IMR-90 (cell line): ENCODE measurements around the gene INPP5E. TPM values are rescaled to one million over a fixed set of nuclear protein-coding genes. Genes with fewer than 3 reads are reported as not detected.

Experiments
- ATAC-seq: fragments of 200-7000 bp; cut with Tn5 transposase; 2 replicates; pipeline ENCODE4 v1.9.1; 2020; ENCODE audit warnings: low read depth, mild to moderate bottlenecking, moderate library complexity
- BruUV-seq: library from RNA; stranded (reverse); fragments of 400-500 nt; replicated peaks from 2 replicates; lab custom pipeline; 2021; lab: Mats Ljungman, UMichigan
- CTCF ChIA-PET: fragments of 300-600 bp; formaldehyde crosslinking; extraction: SDS; loops from one replicate; lab custom pipeline; 2021; ENCODE audit warnings: antibody characterized with exemption; lab: Yijun Ruan, JAX
- POLR2A ChIA-PET: fragments of 300-600 bp; sonication (Branson Sonifier 250); formaldehyde crosslinking; loops from one replicate; lab custom pipeline; 2022; ENCODE audit warnings: antibody characterized with exemption; ENCODE audit not compliant: unreplicated experiment; lab: Charles Lee
- DNase-seq: peaks from one replicate; pipeline ENCODE4 v3.0.0; 2013
- H2AFZ ChIP-seq: replicated peaks from 2 replicates; pipeline ENCODE3; 2013; ENCODE audit warnings: low read length, mild to moderate bottlenecking; ENCODE audit not compliant: poor library complexity
- H2AK5ac ChIP-seq: 2 replicates; pipeline ENCODE4 v1.6.1; 2013; ENCODE audit warnings: low read depth, low read length, inconsistent platforms
- H2AK9ac ChIP-seq: replicated peaks from 2 replicates; pipeline ENCODE3; 2013; ENCODE audit warnings: mild to moderate bottlenecking, low read depth, low read length, moderate library complexity; ENCODE audit not compliant: poor library complexity
- H2BK120ac ChIP-seq: 2 replicates; pipeline ENCODE4 v1.6.1; 2013; ENCODE audit warnings: low read depth, low read length, inconsistent platforms
- H2BK15ac ChIP-seq: 3 replicates; pipeline ENCODE4 v1.6.1; 2013; ENCODE audit warnings: low read depth, low read length, inconsistent platforms
- H2BK20ac ChIP-seq: 2 replicates; pipeline ENCODE4 v1.6.1; 2013; ENCODE audit warnings: low read depth, mild to moderate bottlenecking, inconsistent platforms, low read length, moderate library complexity
- H2BK5ac ChIP-seq: 2 replicates; pipeline ENCODE4 v1.6.1; 2013; ENCODE audit warnings: mild to moderate bottlenecking, low read depth, low read length, inconsistent platforms; ENCODE audit not compliant: poor library complexity, severe bottlenecking
- H3K14ac ChIP-seq: replicated peaks from 2 replicates; pipeline ENCODE4 v1.6.1; 2013; ENCODE audit warnings: low read depth, low read length, inconsistent platforms
- H3K18ac ChIP-seq: 2 replicates; pipeline ENCODE4 v1.6.1; 2013; ENCODE audit warnings: low read depth, low read length, control low read depth
- H3K23ac ChIP-seq: 2 replicates; pipeline ENCODE4 v1.6.1; 2013; ENCODE audit warnings: low read depth, low read length, inconsistent platforms
- H3K27ac ChIP-seq: 2 replicates; pipeline ENCODE4 v1.5.1; 2013; ENCODE audit warnings: mild to moderate bottlenecking, control low read depth, low read length; ENCODE audit not compliant: insufficient read depth
- H3K27me3 ChIP-seq: 2 replicates; pipeline ENCODE4 v1.6.1; 2013; ENCODE audit warnings: low read length; ENCODE audit not compliant: control insufficient read depth, insufficient read depth
- H3K36me3 ChIP-seq: 2 replicates; pipeline ENCODE4 v1.6.1; 2013; ENCODE audit warnings: low read length, mixed read lengths; ENCODE audit not compliant: control insufficient read depth, insufficient read depth
- H3K4ac ChIP-seq: 2 replicates; pipeline ENCODE4 v1.6.1; 2013; ENCODE audit warnings: low read depth, low read length, inconsistent platforms
- H3K4me1 ChIP-seq: 2 replicates; pipeline ENCODE4 v1.6.1; 2013; ENCODE audit warnings: low read length, mixed read lengths; ENCODE audit not compliant: control insufficient read depth, insufficient read depth
- H3K4me2 ChIP-seq: 2 replicates; pipeline ENCODE4 v1.6.1; 2013; ENCODE audit warnings: low read depth, mild to moderate bottlenecking, control low read depth, low read length, moderate library complexity
- H3K4me3 ChIP-seq: 2 replicates; pipeline ENCODE4 v1.5.1; 2013; ENCODE audit warnings: low read depth, mild to moderate bottlenecking, control low read depth, low read length, moderate library complexity; ENCODE audit not compliant: insufficient read depth
- H3K56ac ChIP-seq: 2 replicates; pipeline ENCODE4 v1.6.1; 2013; ENCODE audit warnings: low read length, inconsistent platforms; ENCODE audit not compliant: insufficient read depth; ENCODE audit errors: extremely low read depth
- H3K79me1 ChIP-seq, 2 experiments: 2 replicates each; pipeline ENCODE4 v1.6.1; 2013; ENCODE audit warnings: low read length in 2 of 2, inconsistent platforms in 1 of 2, low read depth in 1 of 2
- H3K9ac ChIP-seq: 2 replicates; pipeline ENCODE4 v1.6.1; 2013; ENCODE audit warnings: low read depth, low read length, control low read depth
- H3K9me1 ChIP-seq: 2 replicates; pipeline ENCODE4 v1.6.1; 2013; ENCODE audit warnings: low read length, inconsistent platforms; ENCODE audit not compliant: insufficient read depth
- H3K9me3 ChIP-seq: 2 replicates; pipeline ENCODE4 v1.6.1; 2013; ENCODE audit warnings: low read length; ENCODE audit not compliant: control insufficient read depth, insufficient read depth
- H4K20me1 ChIP-seq: 2 replicates; pipeline ENCODE4 v1.6.1; 2013; ENCODE audit warnings: low read length, inconsistent platforms; ENCODE audit not compliant: insufficient read depth
- H4K5ac ChIP-seq: 2 replicates; pipeline ENCODE4 v1.6.1; 2013; ENCODE audit warnings: mild to moderate bottlenecking, low read depth, low read length, control low read depth
- H4K8ac ChIP-seq, 2 experiments: 2 replicates each; pipeline ENCODE4 v1.6.1; 2013; ENCODE audit warnings: low read depth in 2 of 2, low read length in 2 of 2, control low read depth in 1 of 2, inconsistent platforms in 1 of 2
- H4K91ac ChIP-seq: 2 replicates; pipeline ENCODE4 v1.6.1; 2013; ENCODE audit warnings: low read depth, low read length, inconsistent platforms; ENCODE audit not compliant: insufficient read depth
- BHLHE40 ChIP-seq: fragments of 150-350 bp; IDR thresholded peaks from 2 replicates; pipeline ENCODE4 v1.6.1; 2016; ENCODE audit warnings: mild to moderate bottlenecking, low read depth, low read length
- CEBPB ChIP-seq: IDR thresholded peaks from 2 replicates; pipeline ENCODE4 v1.6.1; 2012; ENCODE audit warnings: low read depth, low read length, improper control_type of control experiment
- CHD1 ChIP-seq: IDR thresholded peaks from 2 replicates; pipeline ENCODE4 v1.6.1; 2012; ENCODE audit warnings: low read depth, low read length, improper control_type of control experiment
- ELK1 ChIP-seq: fragments of 150-350 bp; IDR thresholded peaks from 2 replicates; pipeline ENCODE4 v1.6.1; 2016; ENCODE audit warnings: low read depth, mild to moderate bottlenecking, low read length, moderate library complexity, borderline replicate concordance
- FOS ChIP-seq: fragments of 150-350 bp; IDR thresholded peaks from 2 replicates; pipeline ENCODE4 v1.6.1; 2016; ENCODE audit warnings: low read depth, low read length
- MAFK ChIP-seq: IDR thresholded peaks from 2 replicates; pipeline ENCODE4 v1.6.1; 2012; ENCODE audit warnings: low read depth, low read length, improper control_type of control experiment
- MAZ ChIP-seq: IDR thresholded peaks from 2 replicates; pipeline ENCODE4 v1.6.1; 2012; ENCODE audit warnings: low read depth, mild to moderate bottlenecking, low read length, improper control_type of control experiment, moderate library complexity, borderline replicate concordance
- MXI1 ChIP-seq: IDR thresholded peaks from 2 replicates; pipeline ENCODE4 v1.6.1; 2012; ENCODE audit warnings: low read depth, mild to moderate bottlenecking, low read length, moderate library complexity, borderline replicate concordance
- NFE2L2 ChIP-seq: fragments of 150-350 bp; IDR thresholded peaks from 2 replicates; pipeline ENCODE4 v1.6.1; 2016; ENCODE audit warnings: low read depth, mild to moderate bottlenecking, low read length
- POLR2A ChIP-seq: IDR thresholded peaks from 2 replicates; pipeline ENCODE4 v1.6.1; 2012; ENCODE audit warnings: mild to moderate bottlenecking, low read depth, low read length
- RAD21 ChIP-seq: IDR thresholded peaks from 2 replicates; pipeline ENCODE4 v1.6.1; 2012; ENCODE audit warnings: low read length, improper control_type of control experiment
- RFX5 ChIP-seq: IDR thresholded peaks from 2 replicates; pipeline ENCODE4 v1.8.0; 2012; ENCODE audit warnings: low read depth, mild to moderate bottlenecking, low read length, moderate library complexity
- WGBS, 2 experiments: methylation state at CpG; one replicate each; pipeline versions ENCODE4 v1.1.5 to v1.1.7; 2013; ENCODE audit warnings: missing lambda C conversion rate in 2 of 2; ENCODE audit not compliant: insufficient read length in 1 of 2; ENCODE audit errors: extremely low coverage in 2 of 2; 5-methylcytosine and 5-hydroxymethylcytosine counted together
- dilution Hi-C: fragments of 300-500 bp; cut with HindIII; formaldehyde crosslinking; loops from one replicate; pipeline ENCODE4 v1.14.3; 2018; ENCODE audit warnings: low sequenced_read_pairs; ENCODE audit not compliant: unreplicated experiment
- in situ Hi-C: fragments of 300-500 bp; cut with MboI; formaldehyde crosslinking; loops from 3 replicates; pipeline ENCODE4 v1.14.3; 2019; ENCODE audit warnings: low sequenced_read_pairs, inconsistent platforms, mixed read lengths
- intact Hi-C: fragments of 100-400 bp; cut with micrococcal nuclease; formaldehyde crosslinking; loops from 2 replicates; pipeline ENCODE4 v1.10.0; 2022
- polyA plus RNA-seq, 3 experiments: library from polyadenylated mRNA; depleted of rRNA; stranded (reverse); fragments of >200 nt; gene quantifications; 2 replicates each; pipeline ENCODE4 v1.2.3, GENCODE V29; 2012; ENCODE audit warnings: low replicate concordance in 1 of 3
- total RNA-seq: library from RNA; depleted of rRNA; stranded (reverse); fragments of >200 nt; gene quantifications from 2 replicates; pipeline ENCODE4 v1.2.3, GENCODE V29; 2012
- TF ChIP-seq, protein P1 (sequence below): fragments of 150-350 bp; IDR thresholded peaks from 2 replicates; pipeline ENCODE4 v1.6.1; 2017; ENCODE audit warnings: mild to moderate bottlenecking, antibody characterized with exemption, low read length, low read depth

Gene INPP5E
- total and polyA plus RNA-seq, 2 of the 4 experiments (the other 2 are of a cell fraction), result 1.6 to 9.4 TPM

GRCh38 chr9:136429683-136430491 is 9.8 kb downstream of the INPP5E start (continued):
- no peak for TF ChIP-seq CEBPB

DNA sequence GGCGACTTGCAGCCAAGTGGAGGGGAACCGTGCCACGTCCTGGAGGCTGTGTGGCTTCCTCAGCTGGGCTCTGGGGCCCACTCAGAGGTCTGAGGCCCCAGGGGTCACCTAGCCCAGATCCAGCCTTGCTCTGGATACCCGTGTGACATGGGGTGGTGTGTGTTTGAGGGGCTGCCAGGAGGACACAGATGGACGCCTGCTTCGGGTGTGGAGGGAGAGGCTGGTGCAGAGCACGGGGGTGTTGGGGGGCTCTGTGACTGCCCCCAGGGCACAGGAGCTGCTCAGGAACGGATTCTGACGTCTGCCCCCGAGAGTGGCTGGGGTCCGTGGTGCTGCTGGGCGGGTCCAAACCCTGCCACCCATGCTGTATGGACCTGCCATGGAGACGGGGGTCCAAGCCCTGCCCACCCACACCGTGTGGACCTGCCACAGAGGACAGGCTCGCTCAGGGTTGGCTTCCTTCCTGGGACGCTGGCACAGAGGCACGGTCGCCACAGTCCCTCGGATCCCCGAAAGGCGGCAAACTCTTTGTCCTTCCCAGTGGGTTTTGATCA is 10.5 kb downstream of the INPP5E start:
- Histone ChIP-seq H3K18ac (no peak overlapping the region), H3K36me3 (peaks cover 46% of the 10 kb centered on the region), H3K9ac (no peak overlapping the region), H3K9me1 (no peaks in the 10 kb centered on the region), H2AK5ac (no peak overlapping the region), H2BK15ac (no peak overlapping the region), H4K91ac (no peak overlapping the region), H4K20me1 (peaks cover 17% of the 10 kb centered on the region), H3K27ac (no peak overlapping the region), H3K56ac (no peak overlapping the region), H3K9me3 (no peaks in the 10 kb centered on the region), H2BK5ac (no peak overlapping the region), H4K8ac (no peak overlapping the region), H3K4ac (no peak overlapping the region), H3K4me2 (no peak overlapping the region), H2BK120ac (no peak overlapping the region), H2BK20ac (no peak overlapping the region), H3K79me1 (peaks cover 0 to 16% of the 10 kb centered on the region in 2 experiments; a peak in 3 of 4 replicates), H3K14ac (no peak overlapping the region), H2AFZ (no peak overlapping the region), H3K4me1 (no peaks in the 10 kb centered on the region), H3K27me3 (no peaks in the 10 kb centered on the region), H3K23ac (no peak overlapping the region), H4K5ac (no peak overlapping the region), H2AK9ac (no peak overlapping the region), H3K4me3 (no peak overlapping the region)
- CTCF ChIA-PET, result no interaction called here
- dilution Hi-C loops, result no loop called here
- ATAC-seq (no peak), DNase-seq (no peak)
- intact Hi-C loops, result no loop called here
- in situ Hi-C loops, result no loop called here
- WGBS, 2 experiments, result 86% methylated on average over 13 of the region's 21 CpGs; no CpG with 5 or more reads in 1 of the 2 experiments
- no TSS peak for BruUV-seq
- POLR2A ChIA-PET, result no interaction called here
- TF ChIP-seq CHD1 (no peak), MAFK (no peak), MXI1 (no peak), RAD21 (no peak), ELK1 (no peak), MAZ (no peak), BHLHE40 (no peak), CEBPB (no peak), NFE2L2 (no peak), RFX5 (no peak), POLR2A (no peak), FOS (no peak)
- TF ChIP-seq, protein P1, sequence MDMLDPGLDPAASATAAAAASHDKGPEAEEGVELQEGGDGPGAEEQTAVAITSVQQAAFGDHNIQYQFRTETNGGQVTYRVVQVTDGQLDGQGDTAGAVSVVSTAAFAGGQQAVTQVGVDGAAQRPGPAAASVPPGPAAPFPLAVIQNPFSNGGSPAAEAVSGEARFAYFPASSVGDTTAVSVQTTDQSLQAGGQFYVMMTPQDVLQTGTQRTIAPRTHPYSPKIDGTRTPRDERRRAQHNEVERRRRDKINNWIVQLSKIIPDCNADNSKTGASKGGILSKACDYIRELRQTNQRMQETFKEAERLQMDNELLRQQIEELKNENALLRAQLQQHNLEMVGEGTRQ, result no peak
